HG03095 (cell line): ENCODE data around the gene KRT15.
"Not testable (repeated sequence)": the region's sequence is repeated elsewhere in the genome, so short reads cannot be mapped to it uniquely, and the experiment has no call there.

Source experiments
- ATAC-seq: cut with Tn5 transposase; IDR thresholded peaks from one replicate; pipeline ENCODE4 v1.9.1; 2021; ENCODE audit warnings: moderate library complexity; ENCODE audit not compliant: unreplicated experiment

Gene KRT15

GRCh38 chr17:41544935-41545334 lies 26.2 kb upstream of the KRT15 start:
- no peak for ATAC-seq

GRCh38 chr17:41544491-41544892 lies 25.8 kb upstream of the KRT15 start:
- no peak for ATAC-seq

- ATAC-seq: not testable (repeated sequence)
Measured at GRCh38 chr17:41542786-41543185, 24.1 kb upstream of the KRT15 start.

GRCh38 chr17:41542357-41542756 lies 23.7 kb upstream of the KRT15 start:
- ATAC-seq: no peak

GRCh38 chr17:41540921-41541625 lies 22.4 kb upstream of the KRT15 start:
- ATAC-seq: no peak

- ATAC-seq: no peak
Measured at GRCh38 chr17:41539979-41540701, 21.4 kb upstream of the KRT15 start.

GRCh38 chr17:41539071-41539492 lies 20.4 kb upstream of the KRT15 start:
- no peak for ATAC-seq

- ATAC-seq: no peak
Measured at GRCh38 chr17:41538565-41538991, 19.9 kb upstream of the KRT15 start.

GRCh38 chr17:41537990-41538389 lies 19.3 kb upstream of the KRT15 start:
- ATAC-seq: no peak

- ATAC-seq: no peak
Measured at GRCh38 chr17:41537614-41537954, 18.9 kb upstream of the KRT15 start.

- no peak for ATAC-seq
Measured at GRCh38 chr17:41536741-41537613, 18.3 kb upstream of the KRT15 start.

- ATAC-seq: no peak
Measured at GRCh38 chr17:41535764-41536481, 17.2 kb upstream of the KRT15 start.

- no peak for ATAC-seq
Measured at GRCh38 chr17:41534899-41535546, 16.3 kb upstream of the KRT15 start.

- ATAC-seq: no peak
Measured at GRCh38 chr17:41533613-41534012, 14.9 kb upstream of the KRT15 start.

GRCh38 chr17:41532947-41533570 lies 14.4 kb upstream of the KRT15 start:
- no peak for ATAC-seq

GRCh38 chr17:41531993-41532392 lies 13.3 kb upstream of the KRT15 start:
- no peak for ATAC-seq

GRCh38 chr17:41530062-41531048 lies 11.7 kb upstream of the KRT15 start:
- ATAC-seq: no peak

GRCh38 chr17:41529491-41529915 lies 10.8 kb upstream of the KRT15 start:
- ATAC-seq: no peak

GRCh38 chr17:41528959-41529353 lies 10.3 kb upstream of the KRT15 start:
- no peak for ATAC-seq
